ENCODE results near the gene RDM1. TPM values are rescaled to one million over a fixed set of nuclear protein-coding genes. Genes with fewer than 3 reads are reported as not detected.
"Not testable (repeated sequence)": the region's sequence is repeated elsewhere in the genome, so short reads cannot be mapped to it uniquely, and the experiment has no call there.

The RDM1 gene
- total RNA-seq, 1 donor from 2014 or later: 0.47 TPM

- DNase-seq (ENCODE audit: extremely low read depth, low read depth, low spot score): no peak
These were observed 29.7 kb downstream of the RDM1 start for GRCh38 chr17:35900708-35901480.

DNA sequence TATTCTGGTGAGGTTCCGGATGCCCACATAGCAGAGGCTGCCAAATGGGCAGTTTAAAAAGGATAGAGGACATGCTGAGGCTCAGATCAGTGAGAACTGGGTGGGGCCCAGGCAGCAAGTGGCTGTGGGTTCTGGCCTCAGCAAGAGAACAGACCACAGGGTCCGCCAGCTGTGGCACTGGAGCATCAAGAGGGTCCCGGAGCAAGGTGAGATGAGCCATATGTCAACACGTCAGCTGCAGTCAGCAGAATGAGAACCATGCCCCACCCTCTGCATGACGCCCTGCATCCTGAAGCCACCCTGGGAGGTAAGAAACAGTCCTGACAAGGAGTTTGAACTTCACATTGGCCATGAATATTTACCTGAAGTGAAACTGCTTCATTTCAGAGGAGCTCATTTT is 30.3 kb downstream of the RDM1 start:
- DNase-seq (ENCODE audit: extremely low read depth, low read depth, low spot score): no peak

GRCh38 chr17:35898283-35899070 is 32.1 kb downstream of the RDM1 start:
- no peak for DNase-seq (ENCODE audit: extremely low read depth, low read depth, low spot score)

GRCh38 chr17:35897772-35898171 is 32.8 kb downstream of the RDM1 start:
- not testable (repeated sequence) for DNase-seq (ENCODE audit: extremely low read depth, low read depth, low spot score)

DNA sequence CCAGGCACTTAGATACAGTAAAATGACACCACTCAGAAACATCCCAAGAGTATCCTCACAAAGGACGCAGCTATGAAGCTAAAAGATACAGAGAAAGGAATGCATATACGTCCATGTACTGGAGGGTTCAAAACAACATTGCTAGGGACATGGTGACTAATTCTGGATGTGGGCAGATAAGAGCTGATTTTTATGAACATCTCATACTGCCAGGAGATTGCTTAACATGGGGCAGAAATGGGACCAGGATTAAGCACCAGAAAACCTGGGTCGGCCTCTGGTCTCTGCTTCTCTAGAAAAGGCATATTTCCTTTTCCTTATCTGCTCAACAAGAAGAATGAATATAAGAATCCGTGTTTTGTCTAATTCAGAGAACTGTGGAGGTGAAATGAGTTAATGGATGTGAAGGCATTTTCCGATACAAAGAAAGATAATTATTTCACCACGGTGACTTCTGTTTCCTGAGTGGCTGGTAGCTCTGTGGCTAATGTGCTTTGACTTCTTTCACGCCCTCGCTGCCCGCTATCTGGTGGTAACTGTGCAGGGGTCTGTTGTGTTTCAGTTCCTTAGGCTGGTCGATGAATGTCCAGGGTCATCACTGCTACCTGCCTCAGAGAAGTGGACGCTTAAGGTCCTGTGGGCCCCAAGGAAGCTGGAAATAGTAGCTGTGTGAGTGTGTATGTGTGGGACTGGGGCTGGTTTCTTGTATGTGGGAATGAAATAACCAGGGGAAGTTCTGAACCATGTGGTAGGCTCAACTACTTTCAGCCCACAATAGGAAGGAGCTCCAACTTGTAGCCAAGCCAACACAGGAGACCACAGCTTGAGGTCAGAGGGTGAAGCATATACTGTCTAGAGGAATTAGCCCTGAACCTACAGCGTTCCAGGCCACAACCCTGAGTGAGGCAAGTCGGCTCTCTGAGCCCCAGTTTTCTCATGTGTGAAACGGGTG is 34.7 kb downstream of the RDM1 start:
- DNase-seq (ENCODE audit: extremely low read depth, low read depth, low spot score): no peak

GRCh38 chr17:35894206-35894605 is 36.4 kb downstream of the RDM1 start:
- DNase-seq (ENCODE audit: extremely low read depth, low read depth, low spot score): no peak

DNA sequence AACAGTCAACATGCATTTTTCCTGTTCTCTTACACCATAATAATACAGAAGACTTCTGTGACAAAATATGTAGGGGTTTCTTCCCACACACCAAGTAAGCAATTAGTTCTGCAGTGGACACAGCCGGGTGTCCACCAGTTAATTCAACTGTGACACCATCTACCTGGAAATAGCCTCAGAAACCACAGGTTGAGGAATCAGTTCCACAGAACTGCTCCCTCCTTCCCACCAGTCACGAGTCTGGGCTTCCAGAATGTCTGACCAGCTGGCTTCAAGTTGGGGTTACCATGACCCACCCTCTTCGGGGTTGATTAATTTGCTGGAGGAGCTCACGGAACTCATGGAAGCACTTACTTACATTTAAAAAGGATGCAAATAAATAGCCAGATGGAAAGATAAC is 36.8 kb downstream of the RDM1 start:
- DNase-seq (ENCODE audit: extremely low read depth, low read depth, low spot score): no peak

DNA sequence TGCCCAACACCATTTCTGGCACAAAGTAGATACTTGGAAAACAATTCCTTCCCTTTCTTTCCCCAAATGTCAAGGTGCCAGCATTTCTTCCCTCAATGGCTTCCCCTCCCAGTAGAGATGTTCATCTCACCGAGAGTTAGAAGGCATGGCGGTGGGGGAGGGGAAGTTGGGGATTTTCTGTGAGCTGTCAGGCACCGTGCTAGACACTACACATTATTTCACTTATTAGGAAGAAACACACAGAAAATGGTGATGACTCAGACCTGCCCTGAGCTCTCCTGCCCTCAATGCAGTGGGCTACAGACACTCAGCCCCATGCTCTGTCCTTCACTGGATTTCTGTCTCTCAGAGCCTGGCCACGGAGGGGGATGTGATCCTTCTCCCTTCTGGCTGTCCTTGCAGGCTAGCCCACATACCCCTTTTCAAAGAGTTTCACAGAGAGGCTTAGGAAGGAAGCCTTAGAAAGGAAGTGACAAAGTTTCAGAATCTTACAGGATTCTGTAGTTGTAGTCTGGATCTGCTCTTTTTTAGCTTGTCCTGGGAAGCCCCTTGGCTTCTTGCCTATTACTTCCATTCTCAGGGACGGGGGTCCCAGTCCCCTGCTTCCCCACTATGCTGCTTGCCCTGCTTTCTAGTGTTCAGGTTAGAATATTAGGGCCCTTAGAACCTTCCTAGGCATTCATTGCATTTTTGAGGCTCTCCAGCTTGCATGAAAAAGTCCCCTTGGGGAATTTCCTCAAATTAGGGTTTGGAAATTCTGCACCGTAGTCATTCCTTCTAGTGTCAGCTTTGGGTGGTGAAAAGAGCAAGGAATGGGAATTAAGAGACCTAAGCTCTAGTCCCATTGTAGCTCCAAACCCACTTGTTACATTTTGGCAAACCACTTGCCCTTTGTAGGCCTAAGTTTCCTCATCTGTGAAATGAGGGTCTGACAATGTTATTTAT is 38.2 kb downstream of the RDM1 start:
- DNase-seq (ENCODE audit: extremely low read depth, low read depth, low spot score): no peak

GRCh38 chr17:35891269-35891668 is 39.3 kb downstream of the RDM1 start:
- no peak for DNase-seq (ENCODE audit: extremely low read depth, low read depth, low spot score)

- no peak for DNase-seq (ENCODE audit: extremely low read depth, low read depth, low spot score)
These were observed 39.8 kb downstream of the RDM1 start for GRCh38 chr17:35890774-35891155.

DNA sequence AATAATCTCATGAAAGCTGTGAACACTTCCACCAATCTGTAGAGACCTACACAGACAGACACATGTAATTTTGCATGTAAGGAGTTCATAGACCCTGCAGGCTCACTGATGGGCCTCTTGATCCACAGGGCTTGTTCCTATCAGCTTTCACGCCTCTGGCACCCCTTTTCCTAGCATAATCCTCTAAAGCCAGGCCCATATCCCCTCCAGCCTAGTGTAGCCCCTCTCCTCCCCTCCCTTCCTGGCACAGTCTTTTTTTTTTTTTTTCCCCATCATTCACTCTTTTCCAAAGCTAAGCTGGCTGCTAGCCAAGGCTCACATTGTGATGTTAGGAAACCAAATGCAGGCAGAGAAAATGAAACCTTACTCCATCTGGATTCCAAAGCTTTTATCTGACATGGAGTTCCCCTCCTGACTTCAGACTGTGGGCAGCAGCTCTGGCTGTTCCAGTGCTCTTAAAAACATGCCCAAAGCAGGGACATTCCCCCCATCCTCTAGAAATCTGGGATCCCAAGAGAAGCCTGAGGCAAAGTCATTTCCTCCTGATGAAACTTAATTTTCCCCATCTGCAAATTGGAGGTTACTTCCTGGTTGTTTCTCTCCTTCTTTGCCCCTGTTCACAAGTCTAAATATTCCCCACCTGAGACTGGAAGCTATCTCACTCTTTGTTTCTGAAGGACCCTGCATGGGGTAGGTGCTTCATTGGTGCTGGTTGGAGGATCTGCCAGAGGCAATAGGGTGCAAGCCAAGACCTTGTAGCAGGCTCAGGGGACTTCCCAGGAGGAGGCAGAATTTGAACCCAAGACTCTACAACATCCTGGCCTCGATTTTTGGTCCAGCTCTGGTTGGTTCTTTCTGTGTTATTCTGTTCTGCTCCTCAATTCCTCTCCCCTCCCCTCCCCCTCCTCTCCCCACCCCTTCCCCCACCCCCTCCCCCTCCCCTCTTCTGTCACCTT is 40.5 kb downstream of the RDM1 start:
- no peak for DNase-seq (ENCODE audit: extremely low read depth, low read depth, low spot score)

DNA sequence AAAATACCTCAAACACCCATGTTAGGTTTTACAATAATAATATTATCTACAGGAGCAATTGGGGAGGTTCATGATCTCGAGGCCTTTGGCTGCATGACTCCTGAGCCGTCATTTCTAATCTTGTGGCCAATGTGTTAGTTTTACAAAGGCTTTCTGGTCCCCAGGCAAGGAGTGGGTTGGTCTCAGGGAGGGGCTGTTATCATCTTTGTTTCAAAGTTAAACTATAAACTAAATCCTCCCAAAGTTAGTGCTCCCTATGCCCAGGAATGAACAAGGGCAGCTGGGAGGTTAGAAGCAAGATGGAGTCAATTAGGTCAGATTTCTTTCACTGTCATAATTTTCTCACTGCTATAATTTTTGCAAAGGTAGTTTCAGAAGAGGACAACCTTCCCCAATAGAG is 41.3 kb downstream of the RDM1 start:
- no peak for DNase-seq (ENCODE audit: extremely low read depth, low read depth, low spot score)

- DNase-seq (ENCODE audit: extremely low read depth, low read depth, low spot score): no peak
These were observed 50.6 kb downstream of the RDM1 start, which contains the start of gene CCL5 for GRCh38 chr17:35879773-35880654. Gene CCL5 (minus strand): TSS chr17:35880360.

GRCh38 chr17:35878361-35878760 is 52.2 kb downstream of the RDM1 start:
- no peak for DNase-seq (ENCODE audit: extremely low read depth, low read depth, low spot score)

GRCh38 chr17:35877345-35878029 is 53.1 kb downstream of the RDM1 start:
- DNase-seq (ENCODE audit: extremely low read depth, low read depth, low spot score): no peak

- no peak for DNase-seq (ENCODE audit: extremely low read depth, low read depth, low spot score)
These were observed 54.0 kb downstream of the RDM1 start for GRCh38 chr17:35876534-35876933.

DNA sequence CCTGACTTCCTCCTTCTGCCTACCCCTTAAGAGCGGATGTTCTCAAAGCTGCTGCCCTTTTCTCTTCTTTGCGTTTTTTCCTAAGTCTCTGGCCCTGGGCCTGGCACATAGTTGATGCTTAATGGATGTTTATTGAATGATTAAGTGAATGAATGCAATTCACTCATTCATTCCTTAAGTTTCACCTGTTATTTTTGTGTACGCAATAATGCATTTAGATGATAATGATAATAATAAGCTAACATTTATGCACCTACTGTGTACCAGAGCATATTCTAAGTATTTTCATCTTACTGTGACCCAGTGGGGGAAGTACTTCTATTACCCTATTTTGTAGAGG is 54.8 kb downstream of the RDM1 start:
- no peak for DNase-seq (ENCODE audit: extremely low read depth, low read depth, low spot score)

All from glomerular endothelial cell (primary cell).